Placental pericyte (primary cell): ENCODE results near the gene OR4X2. TPM values are rescaled to one million over a fixed set of nuclear protein-coding genes. Genes with fewer than 3 reads are reported as not detected.

Source experiments
- total RNA-seq: library from RNA; depleted of rRNA; stranded (reverse); fragments of >200 nt; gene quantifications from 2 replicates; pipeline ENCODE4 v1.2.3, GENCODE V29; 2012

Gene OR4X2
- not detected in 2 replicates for total RNA-seq

GRCh38 chr11:48244804-48245203 is at the start of gene OR4X2:
TSS of gene OR4X2 (plus strand) at chr11:48245104. CDS start at chr11:48245104, 0 bp downstream.

GRCh38 chr11:48216510-48216909 is 28.4 kb upstream of the OR4X2 start, which contains the start of gene OR4B1:
TSS of gene OR4B1 (plus strand) at chr11:48216810. CDS start at chr11:48216810, 0 bp downstream.

GRCh38 chr11:48263423-48263911 is 18.6 kb downstream of the OR4X2 start, which contains the start of gene OR4X1:
TSS of gene OR4X1 (plus strand) at chr11:48263861. CDS start at chr11:48263861, 0 bp downstream.

Other genes starting within 250 kb of the OR4X2 start
- not detected in 2 replicates for gene OR4B1, start 28.3 kb upstream of the OR4X2 start, total RNA-seq
- not detected in 2 replicates for gene OR4X1, start 18.8 kb downstream of the OR4X2 start, total RNA-seq
- gene OR4S1, start 61.1 kb downstream of the OR4X2 start, total RNA-seq: not detected in 2 replicates
- not detected in 2 replicates for gene OR4C3, start 79.8 kb downstream of the OR4X2 start, total RNA-seq
- not detected in 2 replicates for gene OR4C5, start 121.4 kb downstream of the OR4X2 start, total RNA-seq
- gene OR4A47, start 243.7 kb downstream of the OR4X2 start, total RNA-seq: not detected in 2 replicates